Ishikawa (cell line): ENCODE measurements around the gene NCKAP5L.

Experiments used
- CREB1 ChIP-seq: IDR thresholded peaks from 2 replicates; pipeline ENCODE4 v1.6.1; 2012; ENCODE audit warnings: low read depth
- EGR1 ChIP-seq: IDR thresholded peaks from 2 replicates; pipeline ENCODE4 v1.6.1; 2012
- EP300 ChIP-seq: IDR thresholded peaks from 2 replicates; pipeline ENCODE4 v1.6.1; 2012; ENCODE audit warnings: borderline replicate concordance
- FOXM1 ChIP-seq: IDR thresholded peaks from 2 replicates; pipeline ENCODE4 v1.6.1; 2012; ENCODE audit warnings: low read depth, borderline replicate concordance
- NFIC ChIP-seq: IDR thresholded peaks from 2 replicates; pipeline ENCODE4 v1.6.1; 2012
- TCF12 ChIP-seq: IDR thresholded peaks from 2 replicates; pipeline ENCODE4 v1.6.1; 2012; ENCODE audit warnings: low read depth
- ZBTB7A ChIP-seq: IDR thresholded peaks from 2 replicates; pipeline ENCODE4 v1.6.1; 2012; ENCODE audit warnings: low read depth
- TF ChIP-seq, protein P1 (sequence below): IDR thresholded peaks from 2 replicates; pipeline ENCODE4 v1.6.1; 2012; ENCODE audit warnings: low read depth, mild to moderate bottlenecking
- TF ChIP-seq, protein P2 (sequence below): IDR thresholded peaks from 2 replicates; pipeline ENCODE4 v1.6.1; 2012

DNA sequence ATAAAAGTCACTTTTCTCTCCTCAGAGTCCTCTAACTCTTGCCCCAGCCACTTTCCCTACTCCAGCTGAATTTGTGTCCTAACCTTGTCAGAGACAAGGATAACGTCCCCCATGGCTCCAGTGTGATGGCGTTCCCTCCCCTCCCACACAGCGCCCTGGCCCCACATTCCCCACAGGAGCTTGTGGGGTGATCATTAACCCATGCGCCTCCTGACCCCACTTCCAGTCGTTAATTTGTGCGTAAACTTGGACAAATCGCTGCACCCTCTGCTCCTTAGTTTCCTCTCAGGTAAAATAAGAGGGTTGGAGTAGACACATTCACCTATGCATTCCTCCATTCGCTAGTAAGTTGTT lies 37.5 kb upstream of the NCKAP5L start:
- TF ChIP-seq EP300 (no peak), NFIC (no peak), TCF12 (no peak), EGR1 (no peak), ZBTB7A (no peak), CREB1 (no peak), FOXM1 (no peak)
- TF ChIP-seq, protein P1, sequence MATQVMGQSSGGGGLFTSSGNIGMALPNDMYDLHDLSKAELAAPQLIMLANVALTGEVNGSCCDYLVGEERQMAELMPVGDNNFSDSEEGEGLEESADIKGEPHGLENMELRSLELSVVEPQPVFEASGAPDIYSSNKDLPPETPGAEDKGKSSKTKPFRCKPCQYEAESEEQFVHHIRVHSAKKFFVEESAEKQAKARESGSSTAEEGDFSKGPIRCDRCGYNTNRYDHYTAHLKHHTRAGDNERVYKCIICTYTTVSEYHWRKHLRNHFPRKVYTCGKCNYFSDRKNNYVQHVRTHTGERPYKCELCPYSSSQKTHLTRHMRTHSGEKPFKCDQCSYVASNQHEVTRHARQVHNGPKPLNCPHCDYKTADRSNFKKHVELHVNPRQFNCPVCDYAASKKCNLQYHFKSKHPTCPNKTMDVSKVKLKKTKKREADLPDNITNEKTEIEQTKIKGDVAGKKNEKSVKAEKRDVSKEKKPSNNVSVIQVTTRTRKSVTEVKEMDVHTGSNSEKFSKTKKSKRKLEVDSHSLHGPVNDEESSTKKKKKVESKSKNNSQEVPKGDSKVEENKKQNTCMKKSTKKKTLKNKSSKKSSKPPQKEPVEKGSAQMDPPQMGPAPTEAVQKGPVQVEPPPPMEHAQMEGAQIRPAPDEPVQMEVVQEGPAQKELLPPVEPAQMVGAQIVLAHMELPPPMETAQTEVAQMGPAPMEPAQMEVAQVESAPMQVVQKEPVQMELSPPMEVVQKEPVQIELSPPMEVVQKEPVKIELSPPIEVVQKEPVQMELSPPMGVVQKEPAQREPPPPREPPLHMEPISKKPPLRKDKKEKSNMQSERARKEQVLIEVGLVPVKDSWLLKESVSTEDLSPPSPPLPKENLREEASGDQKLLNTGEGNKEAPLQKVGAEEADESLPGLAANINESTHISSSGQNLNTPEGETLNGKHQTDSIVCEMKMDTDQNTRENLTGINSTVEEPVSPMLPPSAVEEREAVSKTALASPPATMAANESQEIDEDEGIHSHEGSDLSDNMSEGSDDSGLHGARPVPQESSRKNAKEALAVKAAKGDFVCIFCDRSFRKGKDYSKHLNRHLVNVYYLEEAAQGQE = no peak
- TF ChIP-seq, protein P2, sequence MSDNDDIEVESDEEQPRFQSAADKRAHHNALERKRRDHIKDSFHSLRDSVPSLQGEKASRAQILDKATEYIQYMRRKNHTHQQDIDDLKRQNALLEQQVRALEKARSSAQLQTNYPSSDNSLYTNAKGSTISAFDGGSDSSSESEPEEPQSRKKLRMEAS = no peak
